ENCODE data around the gene UBAC2. TPM values are rescaled to one million over a fixed set of nuclear protein-coding genes. Genes with fewer than 3 reads are reported as not detected.

The UBAC2 gene
- total and polyA plus RNA-seq, 2 of the 4 experiments (the other 2 are of a cell fraction), result 20.8 to 36.3 TPM

DNA sequence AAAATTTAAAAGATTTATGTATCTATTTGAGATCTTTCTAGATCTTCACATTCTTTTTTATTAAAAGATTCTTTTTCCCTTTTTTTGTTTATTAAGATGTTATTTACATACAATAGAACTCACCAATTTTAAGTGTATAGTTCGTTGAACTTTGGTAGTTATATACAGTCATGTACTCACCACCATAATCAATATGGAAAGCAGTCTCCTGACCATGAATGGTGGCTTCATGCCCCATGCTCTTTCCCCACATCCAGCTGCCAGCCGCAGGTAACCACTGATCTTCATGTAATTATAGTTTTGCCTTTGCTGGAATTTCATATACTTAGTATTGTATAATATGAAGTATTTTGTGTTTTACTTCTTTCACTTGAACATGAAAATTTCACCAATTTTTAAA lies 127.1 kb downstream of the UBAC2 start:
- Histone ChIP-seq H3K18ac (ENCODE audit: low read depth, low read length) (no peak overlapping the region), H3K4me2 (ENCODE audit: low read depth, low read length) (no peak overlapping the region), H3K14ac (replicated peaks; ENCODE audit: low read depth, low read length) (no peak overlapping the region), H2BK120ac (ENCODE audit: low read depth, low read length) (no peak overlapping the region), H2AFZ (replicated peaks; ENCODE audit: low read length, poor library complexity) (no peak overlapping the region), H3K9me3 (ENCODE audit: control insufficient read depth, insufficient read depth, low read length) (no peaks in the 10 kb centered on the region), H2BK15ac (ENCODE audit: low read depth, low read length) (no peak overlapping the region), H3K4me3 (ENCODE audit: insufficient read depth, low read depth, low read length) (no peak overlapping the region), H3K79me1 (ENCODE audit: low read depth in 1 of 2, low read length in 2 of 2) (peaks cover 3 to 18% of the 10 kb centered on the region in 2 experiments; a peak in 2 of 4 replicates), H4K20me1 (ENCODE audit: insufficient read depth, low read length) (no peaks in the 10 kb centered on the region), H3K4me1 (ENCODE audit: control insufficient read depth, insufficient read depth, low read length) (peaks cover 4% of the 10 kb centered on the region), H2AK9ac (replicated peaks; ENCODE audit: low read depth, low read length, poor library complexity) (no peak overlapping the region), H3K4ac (ENCODE audit: low read depth, low read length) (no peak overlapping the region), H2BK20ac (ENCODE audit: low read depth, low read length) (no peak overlapping the region), H3K9ac (ENCODE audit: low read depth, low read length) (no peak overlapping the region), H4K5ac (ENCODE audit: low read depth, low read length) (no peak overlapping the region), H3K23ac (ENCODE audit: low read depth, low read length) (no peak overlapping the region; the same call in 1 of the 2 replicates), H2AK5ac (ENCODE audit: low read depth, low read length) (no peak overlapping the region), H3K27ac (ENCODE audit: insufficient read depth, low read length) (no peak overlapping the region), H3K9me1 (ENCODE audit: insufficient read depth, low read length) (peaks cover 6% of the 10 kb centered on the region), H4K8ac (ENCODE audit: low read depth in 2 of 2, low read length in 2 of 2) (no peak overlapping the region), H2BK5ac (ENCODE audit: low read depth, low read length, poor library complexity, severe bottlenecking) (no peak overlapping the region), H3K56ac (ENCODE audit: extremely low read depth, insufficient read depth, low read length) (no peak overlapping the region), H3K36me3 (ENCODE audit: control insufficient read depth, insufficient read depth, low read length) (peaks cover 4% of the 10 kb centered on the region), H3K27me3 (ENCODE audit: control insufficient read depth, insufficient read depth, low read length) (no peaks in the 10 kb centered on the region), H4K91ac (ENCODE audit: insufficient read depth, low read depth, low read length) (no peak overlapping the region)
- TF ChIP-seq MXI1 (IDR thresholded peaks at IDR 0.05; ENCODE audit: borderline replicate concordance, low read depth, low read length) (no peak), BHLHE40 (IDR thresholded peaks at IDR 0.05; ENCODE audit: low read depth, low read length) (no peak)
- in situ Hi-C loops (cut with MboI; ENCODE audit: low sequenced_read_pairs) (no loop called here), intact Hi-C loops (cut with micrococcal nuclease) (no loop called here), dilution Hi-C loops (cut with HindIII; ENCODE audit: low sequenced_read_pairs, unreplicated experiment) (no loop called here)
- DNase-seq (no peak), ATAC-seq (ENCODE audit: low read depth) (no peak)
- no TSS peak for BruUV-seq (replicated peaks)
- ChIA-PET CTCF (interaction anchor here (0.8 kb wide), 1 partner anchor 11 kb away, joined by 3 read pairs; no protein-coding TSS in a partner anchor), POLR2A (ENCODE audit: unreplicated experiment) (no interaction called here)
- no CpG with 5 or more reads among the region's 2 CpGs for WGBS, 2 experiments (ENCODE audit: extremely low coverage in 2 of 2, insufficient read length in 1 of 2)

Measured in IMR-90 (cell line).